Measurements from ENCODE around the gene RRP7A. TPM values are rescaled to one million over a fixed set of nuclear protein-coding genes. Genes with fewer than 3 reads are reported as not detected.
"Not testable (repeated sequence)": the region's sequence is repeated elsewhere in the genome, so short reads cannot be mapped to it uniquely, and the experiment has no call there.

Gene RRP7A
- total RNA-seq, 1 experiment from 2014 or later, result 101 TPM

GRCh38 chr22:42564699-42565098 is 45.1 kb upstream of the RRP7A start:
- peaks cover 0 to 3% of the 10 kb centered on the region in 2 experiments; a peak in 1 of 5 replicates for H3K9me3 Mint-ChIP-seq
- H3K4me1 Mint-ChIP-seq, result peaks cover 9 to 21% of the 10 kb centered on the region in 2 experiments
- H4K91ac ChIP-seq (ENCODE audit: insufficient read length, low read depth, low read length), result no peak overlapping the region
- no peak overlapping the region for H3K9ac ChIP-seq (ENCODE audit: extremely low read depth, insufficient read length, low read length)
- H3K27ac Mint-ChIP-seq, result no peak overlapping the region
- peaks cover 4% of the 10 kb centered on the region; the same call in 1 of the 2 replicates for H3K4me1 ChIP-seq (ENCODE audit: insufficient read depth, low read length)
- no CpG with 5 or more reads among the region's 17 CpGs for WGBS (ENCODE audit: extremely low coverage, insufficient read length, low lambda C conversion rate)
- no peak overlapping the region for H2BK5ac ChIP-seq (ENCODE audit: insufficient read length, low read length)
- H3K56ac ChIP-seq (ENCODE audit: insufficient read length, low read depth, low read length), result no peak overlapping the region
- no peaks in the 10 kb centered on the region for H3K9me3 ChIP-seq (ENCODE audit: control insufficient read depth, low read depth, low read length)
- H2BK20ac ChIP-seq (ENCODE audit: low read depth, low read length, poor library complexity, severe bottlenecking), result no peak overlapping the region
- no peak overlapping the region for H2BK120ac ChIP-seq (ENCODE audit: low read depth, low read length, poor library complexity, severe bottlenecking)
- H3K79me2 ChIP-seq (ENCODE audit: insufficient read depth, low read length), result no peaks in the 10 kb centered on the region
- peaks cover 0 to 12% (median 3%) of the 10 kb centered on the region in 3 experiments; a peak in 6 of 7 replicates for H3K36me3 Mint-ChIP-seq (ENCODE audit: insufficient read depth in 1 of 3, low read depth in 3 of 3)
- no peak overlapping the region for H3K4ac ChIP-seq (ENCODE audit: low read depth, low read length)
- H3K18ac ChIP-seq (ENCODE audit: insufficient read length, low read depth, low read length), result no peak overlapping the region
- no peak overlapping the region for H3K4me3 Mint-ChIP-seq
- H4K5ac ChIP-seq (ENCODE audit: insufficient read length, low read depth, low read length), result no peak overlapping the region
- no peaks in the 10 kb centered on the region for H4K20me1 ChIP-seq (ENCODE audit: control insufficient read depth, insufficient read depth, insufficient read length)
- H3K27me3 ChIP-seq (ENCODE audit: insufficient read depth, low read length), result no peaks in the 10 kb centered on the region
- H3T11ph ChIP-seq (ENCODE audit: low read length), result no peak overlapping the region
- H3K23ac ChIP-seq (ENCODE audit: insufficient read length, low read depth, low read length), result no peak overlapping the region
- no peak overlapping the region for H2AK5ac ChIP-seq (ENCODE audit: insufficient read length, low read length)
- no peak for DNase-seq
- H3K4me2 ChIP-seq (ENCODE audit: insufficient read depth, insufficient read length, low read length), result no peak overlapping the region
- no peak overlapping the region for H2BK15ac ChIP-seq (ENCODE audit: low read depth, low read length)
- no peaks in the 10 kb centered on the region for H3K79me1 ChIP-seq (ENCODE audit: insufficient read depth, low read depth, low read length, poor library complexity, severe bottlenecking)
- no peak overlapping the region for H2BK12ac ChIP-seq (ENCODE audit: insufficient read length, low read depth, low read length)
- no peak overlapping the region for H3K14ac ChIP-seq (ENCODE audit: insufficient read depth, low read length)
- H3K27me3 Mint-ChIP-seq (ENCODE audit: low read depth), result peaks cover 30% of the 10 kb centered on the region
- H2AFZ ChIP-seq (ENCODE audit: low read length), result no peak overlapping the region
- H3K27ac ChIP-seq (ENCODE audit: insufficient read length, low read depth, low read length), result no peak overlapping the region
- H3K23me2 ChIP-seq (ENCODE audit: insufficient read length, low read depth, low read length, poor library complexity, severe bottlenecking), result no peaks in the 10 kb centered on the region
- no peak overlapping the region for H4K8ac ChIP-seq (replicated peaks; ENCODE audit: insufficient read length, low read depth, low read length)
- TF ChIP-seq CTCF (conservative IDR thresholded peaks at IDR 0.05), result no peak

- H3K9me3 Mint-ChIP-seq; H3K4me1 ChIP-seq (ENCODE audit: insufficient read depth, low read length); H3K14ac ChIP-seq (ENCODE audit: insufficient read depth, low read length); H3K36me3 Mint-ChIP-seq (ENCODE audit: insufficient read depth in 1 of 3, low read depth in 3 of 3); H2BK5ac ChIP-seq (ENCODE audit: insufficient read length, low read length); H3K56ac ChIP-seq (ENCODE audit: insufficient read length, low read depth, low read length); H2BK20ac ChIP-seq (ENCODE audit: low read depth, low read length, poor library complexity, severe bottlenecking); H2BK15ac ChIP-seq (ENCODE audit: low read depth, low read length); H3K27ac ChIP-seq (ENCODE audit: insufficient read length, low read depth, low read length); H2AK5ac ChIP-seq (ENCODE audit: insufficient read length, low read length); H4K8ac ChIP-seq (replicated peaks; ENCODE audit: insufficient read length, low read depth, low read length); H2BK120ac ChIP-seq (ENCODE audit: low read depth, low read length, poor library complexity, severe bottlenecking); H4K20me1 ChIP-seq (ENCODE audit: control insufficient read depth, insufficient read depth, insufficient read length); H3K4ac ChIP-seq (ENCODE audit: low read depth, low read length); H3K23ac ChIP-seq (ENCODE audit: insufficient read length, low read depth, low read length); H3K23me2 ChIP-seq (ENCODE audit: insufficient read length, low read depth, low read length, poor library complexity, severe bottlenecking); H3K4me2 ChIP-seq (ENCODE audit: insufficient read depth, insufficient read length, low read length); H3K27ac Mint-ChIP-seq; H3T11ph ChIP-seq (ENCODE audit: low read length); H3K79me2 ChIP-seq (ENCODE audit: insufficient read depth, low read length); H3K79me1 ChIP-seq (ENCODE audit: insufficient read depth, low read depth, low read length, poor library complexity, severe bottlenecking); H4K5ac ChIP-seq (ENCODE audit: insufficient read length, low read depth, low read length); DNase-seq; H2BK12ac ChIP-seq (ENCODE audit: insufficient read length, low read depth, low read length); H2AFZ ChIP-seq (ENCODE audit: low read length); H3K9me3 ChIP-seq (ENCODE audit: control insufficient read depth, low read depth, low read length); H3K9ac ChIP-seq (ENCODE audit: extremely low read depth, insufficient read length, low read length); H4K91ac ChIP-seq (ENCODE audit: insufficient read length, low read depth, low read length); H3K4me3 Mint-ChIP-seq; H3K27me3 ChIP-seq (ENCODE audit: insufficient read depth, low read length); H3K18ac ChIP-seq (ENCODE audit: insufficient read length, low read depth, low read length): not testable (repeated sequence)
- WGBS (ENCODE audit: extremely low coverage, insufficient read length, low lambda C conversion rate), result no CpG with 5 or more reads among the region's 3 CpGs
- Mint-ChIP-seq H3K27me3 (ENCODE audit: low read depth) (peaks cover 35% of the 10 kb centered on the region), H3K4me1 (peaks cover 9 to 21% of the 10 kb centered on the region in 2 experiments)
Observed at GRCh38 chr22:42563943-42564342, 44.3 kb upstream of the RRP7A start.

All from H9 (cell line).